Hepatocyte (in vitro differentiated cells): ENCODE results near the gene RPTOR.

Source experiments
- EZH2phosphoT487 ChIP-seq: fragments of 200-600 bp; sonication (generic); IDR thresholded peaks from one replicate; pipeline ENCODE4 v1.6.1; 2018; ENCODE audit warnings: antibody characterized with exemption, mild to moderate bottlenecking, low read depth, moderate library complexity; ENCODE audit not compliant: unreplicated experiment, severe bottlenecking
- TF ChIP-seq, protein P1 (sequence below): fragments of 200-600 bp; sonication (generic); IDR thresholded peaks from 2 replicates; pipeline ENCODE4 v1.5.1; 2016; ENCODE audit warnings: antibody characterized with exemption, mild to moderate bottlenecking; ENCODE audit not compliant: poor library complexity

DNA sequence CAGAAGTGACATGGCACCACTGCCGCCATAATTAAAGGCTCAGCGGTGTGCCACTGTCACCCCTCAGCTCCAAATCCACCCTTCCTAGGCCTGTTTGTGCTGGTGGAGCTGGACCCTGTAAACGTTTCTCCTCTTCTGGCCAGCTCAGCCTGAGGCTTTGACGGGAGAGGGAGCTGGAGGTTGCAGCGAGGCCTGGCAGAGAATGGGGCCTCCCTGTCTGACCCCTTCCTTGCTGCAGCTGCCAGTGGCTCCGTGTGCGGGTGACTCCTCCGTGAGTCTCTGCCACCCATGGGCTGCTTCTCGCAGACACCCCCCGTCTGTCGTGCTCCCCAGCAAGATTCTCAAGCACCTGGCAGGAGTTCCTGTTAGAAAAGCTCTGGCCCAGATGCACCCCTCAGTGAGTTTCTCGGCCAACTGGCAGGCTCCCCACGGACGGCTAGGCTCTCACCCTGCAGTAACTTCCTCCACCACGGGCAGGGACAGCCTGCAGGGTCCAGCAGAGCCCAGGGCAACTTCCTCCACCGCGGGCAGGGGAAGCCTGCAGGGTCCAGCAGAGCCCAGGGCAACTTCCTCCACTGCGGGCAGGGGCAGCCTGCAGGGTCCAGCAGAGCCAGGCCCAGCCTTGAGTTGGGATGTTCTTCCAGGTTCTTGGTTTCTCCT lies 442.3 kb downstream of the RPTOR start:
- TF ChIP-seq, protein P1, sequence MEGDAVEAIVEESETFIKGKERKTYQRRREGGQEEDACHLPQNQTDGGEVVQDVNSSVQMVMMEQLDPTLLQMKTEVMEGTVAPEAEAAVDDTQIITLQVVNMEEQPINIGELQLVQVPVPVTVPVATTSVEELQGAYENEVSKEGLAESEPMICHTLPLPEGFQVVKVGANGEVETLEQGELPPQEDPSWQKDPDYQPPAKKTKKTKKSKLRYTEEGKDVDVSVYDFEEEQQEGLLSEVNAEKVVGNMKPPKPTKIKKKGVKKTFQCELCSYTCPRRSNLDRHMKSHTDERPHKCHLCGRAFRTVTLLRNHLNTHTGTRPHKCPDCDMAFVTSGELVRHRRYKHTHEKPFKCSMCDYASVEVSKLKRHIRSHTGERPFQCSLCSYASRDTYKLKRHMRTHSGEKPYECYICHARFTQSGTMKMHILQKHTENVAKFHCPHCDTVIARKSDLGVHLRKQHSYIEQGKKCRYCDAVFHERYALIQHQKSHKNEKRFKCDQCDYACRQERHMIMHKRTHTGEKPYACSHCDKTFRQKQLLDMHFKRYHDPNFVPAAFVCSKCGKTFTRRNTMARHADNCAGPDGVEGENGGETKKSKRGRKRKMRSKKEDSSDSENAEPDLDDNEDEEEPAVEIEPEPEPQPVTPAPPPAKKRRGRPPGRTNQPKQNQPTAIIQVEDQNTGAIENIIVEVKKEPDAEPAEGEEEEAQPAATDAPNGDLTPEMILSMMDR, result no peak
- TF ChIP-seq EZH2phosphoT487, result no peak
